ENCODE data around the gene FGF1.

DNA sequence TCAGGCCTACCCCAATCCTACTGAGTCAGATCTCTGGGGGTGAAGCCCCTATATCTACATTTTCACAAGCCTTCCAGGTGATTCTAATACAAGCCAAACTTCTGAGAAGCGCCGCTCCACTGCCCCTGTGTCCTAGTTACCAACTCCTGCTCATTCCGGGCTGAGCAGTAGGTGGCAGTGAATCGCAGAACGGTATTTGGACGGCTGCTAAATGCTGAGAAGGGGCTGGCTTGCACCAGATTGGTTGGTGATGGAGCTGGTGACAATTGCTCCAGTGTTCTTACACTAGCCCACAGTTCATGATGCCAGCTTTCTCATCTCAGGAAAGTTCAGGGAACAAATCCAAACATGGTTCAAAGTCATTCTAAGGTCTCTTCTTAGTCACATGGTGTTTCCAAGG lies 31.1 kb upstream of the FGF1 start:
- TF ChIP-seq, protein P1, sequence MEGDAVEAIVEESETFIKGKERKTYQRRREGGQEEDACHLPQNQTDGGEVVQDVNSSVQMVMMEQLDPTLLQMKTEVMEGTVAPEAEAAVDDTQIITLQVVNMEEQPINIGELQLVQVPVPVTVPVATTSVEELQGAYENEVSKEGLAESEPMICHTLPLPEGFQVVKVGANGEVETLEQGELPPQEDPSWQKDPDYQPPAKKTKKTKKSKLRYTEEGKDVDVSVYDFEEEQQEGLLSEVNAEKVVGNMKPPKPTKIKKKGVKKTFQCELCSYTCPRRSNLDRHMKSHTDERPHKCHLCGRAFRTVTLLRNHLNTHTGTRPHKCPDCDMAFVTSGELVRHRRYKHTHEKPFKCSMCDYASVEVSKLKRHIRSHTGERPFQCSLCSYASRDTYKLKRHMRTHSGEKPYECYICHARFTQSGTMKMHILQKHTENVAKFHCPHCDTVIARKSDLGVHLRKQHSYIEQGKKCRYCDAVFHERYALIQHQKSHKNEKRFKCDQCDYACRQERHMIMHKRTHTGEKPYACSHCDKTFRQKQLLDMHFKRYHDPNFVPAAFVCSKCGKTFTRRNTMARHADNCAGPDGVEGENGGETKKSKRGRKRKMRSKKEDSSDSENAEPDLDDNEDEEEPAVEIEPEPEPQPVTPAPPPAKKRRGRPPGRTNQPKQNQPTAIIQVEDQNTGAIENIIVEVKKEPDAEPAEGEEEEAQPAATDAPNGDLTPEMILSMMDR (IDR thresholded peaks at IDR 0.05): no peak
- no peak for TF ChIP-seq EZH2 (IDR thresholded peaks at IDR 0.05; ENCODE audit: borderline replicate concordance, insufficient read depth, low read depth, low read length, poor library complexity, severe bottlenecking)
